Lower leg skin (tissue), 3 donors: Measurements from ENCODE around the gene ABLIM1.

Source experiments
- CTCF ChIP-seq, 3 donors: fragments of 450-650 bp; IDR thresholded peaks; one replicate each; pipeline ENCODE4 v1.5.1; 2016; ENCODE audit warnings: antibody characterized with exemption in 3 of 3, mild to moderate bottlenecking in 3 of 3, moderate library complexity in 2 of 3
- POLR2A ChIP-seq, 2 donors: fragments of 450-650 bp; IDR thresholded peaks; one replicate each; pipeline ENCODE4 v1.6.1; 2016 to 2017; ENCODE audit warnings: antibody characterized with exemption in 2 of 2, mild to moderate bottlenecking in 1 of 2, moderate library complexity in 1 of 2

GRCh38 chr10:114532226-114532625, 125.8 kb downstream of the ABLIM1 start:
- TF ChIP-seq CTCF (IDR thresholded peaks at IDR 0.05) (no peak), POLR2A (IDR thresholded peaks at IDR 0.05) (no peak)
